CMK (cell line): ENCODE data around the gene TTLL11.
"Not testable (repeated sequence)": the region's sequence is repeated elsewhere in the genome, so short reads cannot be mapped to it uniquely, and the experiment has no call there.

ENCODE experiments used
- DNase-seq: peaks from one replicate; pipeline ENCODE4 v3.0.0-alpha.2; 2010; ENCODE audit warnings: low read depth

TTLL11 gene

GRCh38 chr9:122084026-122084675 lies 9.0 kb downstream of the TTLL11 start:
- DNase-seq: no peak

DNA sequence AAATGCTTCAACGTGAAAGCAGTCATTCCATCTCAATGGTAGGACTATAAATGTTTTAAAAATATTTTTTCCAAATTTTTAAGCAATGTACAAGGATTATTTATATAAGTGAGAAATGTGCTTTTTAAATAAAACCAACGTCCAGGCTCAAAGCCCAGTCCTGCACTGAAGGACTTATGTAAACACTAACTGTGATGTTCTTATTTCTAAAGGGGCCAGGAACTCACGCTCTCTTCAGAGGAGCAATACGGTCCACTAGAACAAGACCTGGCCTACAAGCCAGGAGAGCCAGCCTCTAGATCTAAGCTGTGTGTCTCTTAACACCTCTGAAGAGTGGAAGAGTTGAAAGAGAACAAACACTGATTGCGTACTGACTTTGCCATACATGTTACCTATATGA lies 12.1 kb downstream of the TTLL11 start:
- DNase-seq: no peak

DNA sequence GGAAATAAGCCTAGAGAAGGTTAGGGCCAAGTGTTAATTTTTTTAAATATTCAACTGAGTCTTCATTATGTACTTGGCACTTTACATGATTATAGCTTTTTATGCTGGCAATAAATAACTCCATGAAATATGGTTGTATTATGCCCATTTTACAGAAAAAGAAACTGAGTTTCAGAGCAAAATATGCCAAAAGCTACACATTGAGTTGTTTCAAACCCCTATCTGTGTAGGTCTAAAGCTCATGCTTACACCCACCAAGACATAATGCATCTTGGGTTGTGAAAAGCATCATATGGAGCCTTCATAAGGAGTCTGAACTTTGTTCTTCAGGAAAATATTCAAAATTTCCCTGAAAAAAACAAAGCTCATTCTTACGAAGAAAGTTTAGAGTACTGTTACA lies 14.6 kb downstream of the TTLL11 start:
- DNase-seq: no peak

GRCh38 chr9:122076773-122077172 lies 16.3 kb downstream of the TTLL11 start:
- DNase-seq: no peak

DNA sequence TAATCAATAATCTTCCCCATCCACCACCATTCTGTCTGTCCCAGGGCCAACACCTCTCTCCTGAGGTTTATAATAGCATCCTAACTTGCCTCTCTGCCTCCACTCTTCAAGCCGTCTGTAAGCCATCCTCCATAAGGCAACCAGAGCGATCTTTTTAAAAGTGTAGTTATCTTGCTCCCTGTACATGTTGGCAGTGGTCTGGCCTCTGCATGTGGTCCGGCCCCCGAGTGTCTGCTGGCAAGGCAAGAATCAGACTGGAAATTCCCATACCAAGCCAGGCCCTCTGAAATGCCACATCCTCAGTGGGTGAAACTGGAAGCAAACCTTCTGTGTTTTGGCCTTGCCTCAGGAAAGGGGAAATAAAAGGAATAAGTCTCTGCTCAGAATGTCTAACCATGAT lies 17.0 kb downstream of the TTLL11 start:
- DNase-seq: no peak

DNA sequence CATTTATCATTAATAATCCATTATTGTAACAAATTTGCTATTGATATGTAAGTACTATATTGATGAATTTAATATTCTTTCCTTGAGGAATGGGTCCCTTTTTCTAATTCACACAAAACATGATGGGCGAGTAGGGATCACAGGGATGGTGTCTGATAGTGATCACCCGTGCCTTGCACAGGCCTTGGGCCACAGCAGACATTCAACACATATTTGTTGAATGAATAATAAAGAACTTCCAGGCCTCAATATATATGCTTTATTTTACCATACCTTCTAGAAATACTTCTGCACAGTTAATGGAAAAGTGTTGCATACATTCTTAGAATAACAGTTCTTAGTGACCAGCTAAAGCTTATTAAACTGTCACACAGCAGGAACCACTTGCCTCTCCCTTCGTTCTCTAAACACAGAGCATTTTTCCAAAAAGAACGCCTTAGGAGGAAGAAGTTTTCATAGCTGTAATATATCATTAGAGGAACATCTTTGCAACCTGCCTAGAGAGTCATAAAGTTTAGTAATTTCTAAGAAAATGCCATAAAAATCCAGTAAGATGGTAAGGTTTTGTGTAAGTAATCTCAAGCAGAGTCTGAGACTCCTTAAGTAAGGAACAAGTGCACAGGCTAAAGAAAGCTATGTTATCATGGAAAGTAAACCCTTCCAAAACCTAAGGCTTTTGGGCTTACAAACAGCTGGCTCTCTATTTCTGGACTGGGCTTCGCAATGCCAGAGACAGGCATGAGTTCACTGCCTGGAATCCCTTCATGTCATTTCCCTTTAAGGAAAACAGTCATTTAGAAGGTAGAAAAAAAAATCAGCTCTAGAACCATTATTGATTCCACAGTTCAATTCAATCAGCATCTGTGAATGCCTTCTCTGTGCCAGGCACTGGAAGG lies 17.7 kb downstream of the TTLL11 start:
- no peak for DNase-seq

- no peak for DNase-seq
Measured at GRCh38 chr9:122071715-122072114, 21.4 kb downstream of the TTLL11 start.

- DNase-seq: no peak
Measured at GRCh38 chr9:122070728-122071515, 22.2 kb downstream of the TTLL11 start.

DNA sequence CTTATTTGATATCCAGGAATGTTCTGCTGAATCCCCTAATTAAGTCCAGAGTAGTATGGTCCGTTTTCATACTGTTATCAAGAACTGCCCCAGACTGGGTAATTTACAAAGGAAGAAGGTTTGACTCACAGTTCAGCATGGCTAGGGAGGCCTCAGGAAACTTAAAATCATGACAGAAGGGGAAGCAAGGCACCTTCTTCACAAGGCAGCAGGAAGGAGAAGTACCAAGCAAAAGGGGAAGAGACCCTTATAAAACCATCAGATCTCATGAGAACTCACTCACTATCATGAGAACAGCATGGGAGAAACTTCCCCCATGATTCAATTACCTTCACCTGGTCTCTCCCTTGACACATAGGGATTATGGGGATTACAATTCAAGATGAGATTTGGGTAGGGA lies 26.4 kb downstream of the TTLL11 start:
- DNase-seq: not testable (repeated sequence)

DNA sequence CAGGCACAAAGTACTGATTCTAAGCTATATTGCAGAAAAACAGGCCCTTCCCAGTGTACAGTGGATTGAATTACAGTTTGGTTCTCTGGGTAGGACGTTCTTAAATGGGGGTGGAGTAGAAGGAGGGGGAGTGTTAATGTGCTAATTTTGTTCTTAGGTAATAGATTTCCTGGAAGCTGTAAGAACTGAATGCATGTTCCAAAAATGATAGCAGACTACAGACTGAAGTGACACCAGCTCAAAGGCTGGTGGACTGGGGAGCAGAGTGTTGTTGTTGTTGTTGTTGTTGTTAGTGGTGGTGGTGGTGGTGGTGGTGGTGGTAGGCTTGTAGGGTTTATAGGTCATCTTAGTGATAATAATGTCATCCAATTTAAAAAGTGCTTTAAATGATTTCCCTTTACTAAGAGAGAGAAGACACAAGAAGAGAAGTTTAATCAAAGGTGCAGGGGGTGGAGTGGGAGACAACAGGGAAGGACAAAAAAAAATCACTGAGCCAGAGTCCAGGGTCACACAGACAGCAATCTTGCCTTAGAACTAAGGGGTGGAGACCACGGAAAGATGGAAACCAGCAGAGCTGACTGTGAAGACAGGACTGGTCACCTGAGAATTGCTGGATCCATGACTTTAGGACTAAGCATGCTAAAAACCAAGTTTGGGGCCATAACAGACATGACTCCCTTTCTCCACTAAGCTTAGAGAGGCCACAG lies 27.0 kb downstream of the TTLL11 start:
- DNase-seq: no peak

GRCh38 chr9:122060481-122060880 lies 32.6 kb downstream of the TTLL11 start:
- no peak for DNase-seq

GRCh38 chr9:122059955-122060324 lies 33.2 kb downstream of the TTLL11 start:
- DNase-seq: no peak

DNA sequence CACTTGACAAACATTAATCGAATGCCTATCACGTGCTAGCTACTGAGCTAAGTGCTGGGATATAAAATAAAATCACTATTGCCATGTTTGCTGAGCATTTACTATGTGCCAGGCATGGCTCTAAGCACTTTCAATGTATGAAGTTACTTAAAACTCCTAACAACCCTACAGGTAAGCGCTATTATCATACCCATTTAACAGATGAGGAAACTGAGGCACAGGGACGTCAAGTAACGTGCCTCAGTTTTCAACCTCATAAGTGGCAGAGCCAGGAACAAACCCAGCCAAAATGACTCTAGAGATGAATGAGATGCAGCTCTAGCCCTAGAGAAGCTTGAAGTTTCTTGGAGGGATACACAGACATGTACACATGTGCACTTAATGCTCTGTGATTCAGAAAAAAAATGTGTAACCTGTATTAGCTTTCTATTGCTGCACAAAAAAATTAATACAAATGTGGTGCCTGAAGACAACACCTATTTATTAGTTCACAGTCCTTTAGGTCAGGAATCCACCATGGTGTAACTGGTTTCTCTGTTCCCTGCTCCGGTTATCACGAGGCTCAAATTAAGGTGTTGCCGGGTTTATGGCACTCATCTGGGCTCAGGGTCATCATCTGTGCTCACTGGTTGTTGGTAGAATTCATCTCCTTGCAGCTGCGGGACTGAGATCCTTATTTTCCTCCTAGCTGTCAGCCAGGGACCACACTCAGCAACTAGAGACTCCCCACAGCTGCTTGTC lies 33.7 kb downstream of the TTLL11 start:
- DNase-seq: no peak

- no peak for DNase-seq
Measured at GRCh38 chr9:122058709-122059108, 34.4 kb downstream of the TTLL11 start.

DNA sequence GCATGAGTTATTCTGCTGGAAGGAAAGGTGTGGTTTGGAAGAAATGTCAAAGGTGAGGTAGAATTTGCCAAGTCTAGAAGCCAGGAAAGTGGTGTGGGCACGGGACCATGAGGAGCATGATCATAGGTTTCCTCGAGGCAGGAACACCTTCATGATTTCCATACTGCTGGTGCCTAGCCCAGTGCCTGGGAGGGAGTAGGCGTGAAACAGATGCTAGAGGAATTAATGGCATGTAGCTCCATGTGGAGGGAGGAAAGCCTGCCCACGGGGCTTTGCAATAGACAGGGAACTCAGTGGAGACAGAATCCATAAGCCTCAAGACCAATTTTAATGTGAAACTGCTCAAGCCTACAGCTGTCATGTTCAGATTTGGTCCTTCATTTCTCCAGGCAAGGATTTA lies 35.1 kb downstream of the TTLL11 start:
- DNase-seq: no peak

DNA sequence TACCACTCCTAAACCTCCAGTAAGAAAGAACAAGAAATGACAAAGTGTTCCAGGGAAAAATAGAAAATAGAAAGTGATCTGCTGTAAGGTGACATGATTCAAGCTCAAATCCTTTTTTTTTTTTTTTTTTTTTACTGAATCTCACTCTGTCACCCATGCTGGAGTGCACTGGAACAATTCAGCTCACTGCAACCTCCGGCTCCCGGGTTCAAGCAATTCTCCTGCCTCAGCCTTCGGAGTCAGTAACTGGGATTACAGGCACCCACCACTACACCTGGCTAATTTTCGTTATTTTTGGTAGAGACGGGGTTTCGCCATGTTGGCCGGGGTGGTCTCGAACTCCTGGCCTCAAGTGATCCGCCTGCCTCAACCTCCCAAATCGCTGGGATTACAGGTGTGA lies 35.9 kb downstream of the TTLL11 start:
- no peak for DNase-seq

DNA sequence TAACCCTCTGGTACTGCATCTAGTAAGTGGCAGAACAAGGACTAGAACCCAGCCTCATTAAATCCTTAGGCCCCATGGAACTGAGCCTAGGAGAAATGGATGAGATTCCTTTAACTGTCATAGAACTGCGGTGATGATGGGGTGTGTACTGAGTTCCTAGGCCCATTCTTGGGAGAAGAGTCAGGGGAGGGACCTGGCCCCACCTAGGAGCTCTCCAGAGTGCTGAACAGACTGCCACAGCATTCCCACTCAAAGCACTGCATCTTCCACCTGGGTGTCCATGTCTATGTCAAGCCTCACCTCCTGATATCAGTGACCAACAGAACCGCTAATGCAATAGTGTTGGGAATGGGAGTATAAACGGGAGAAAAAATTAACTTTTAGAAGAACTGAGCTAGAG lies 36.6 kb downstream of the TTLL11 start:
- DNase-seq: no peak

DNA sequence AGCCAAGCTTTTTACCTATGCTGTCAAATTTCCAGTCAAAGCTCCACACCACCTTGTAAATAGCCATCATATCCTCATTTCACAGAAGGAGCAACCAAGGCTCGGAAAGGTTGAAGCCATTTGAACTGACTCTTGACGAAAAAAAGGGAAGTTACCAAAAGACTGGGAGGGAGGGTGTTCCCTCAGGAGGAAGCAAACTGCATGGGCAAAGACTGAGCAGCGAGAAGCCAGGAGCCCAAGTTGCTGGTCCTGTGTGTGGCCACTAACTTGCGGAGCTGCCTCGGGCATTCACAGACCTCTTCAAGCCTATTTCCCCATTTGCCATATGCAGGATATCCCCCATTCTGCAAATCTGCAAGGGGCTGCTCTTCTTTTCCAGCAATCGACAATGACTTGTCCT lies 37.4 kb downstream of the TTLL11 start:
- DNase-seq: no peak

DNA sequence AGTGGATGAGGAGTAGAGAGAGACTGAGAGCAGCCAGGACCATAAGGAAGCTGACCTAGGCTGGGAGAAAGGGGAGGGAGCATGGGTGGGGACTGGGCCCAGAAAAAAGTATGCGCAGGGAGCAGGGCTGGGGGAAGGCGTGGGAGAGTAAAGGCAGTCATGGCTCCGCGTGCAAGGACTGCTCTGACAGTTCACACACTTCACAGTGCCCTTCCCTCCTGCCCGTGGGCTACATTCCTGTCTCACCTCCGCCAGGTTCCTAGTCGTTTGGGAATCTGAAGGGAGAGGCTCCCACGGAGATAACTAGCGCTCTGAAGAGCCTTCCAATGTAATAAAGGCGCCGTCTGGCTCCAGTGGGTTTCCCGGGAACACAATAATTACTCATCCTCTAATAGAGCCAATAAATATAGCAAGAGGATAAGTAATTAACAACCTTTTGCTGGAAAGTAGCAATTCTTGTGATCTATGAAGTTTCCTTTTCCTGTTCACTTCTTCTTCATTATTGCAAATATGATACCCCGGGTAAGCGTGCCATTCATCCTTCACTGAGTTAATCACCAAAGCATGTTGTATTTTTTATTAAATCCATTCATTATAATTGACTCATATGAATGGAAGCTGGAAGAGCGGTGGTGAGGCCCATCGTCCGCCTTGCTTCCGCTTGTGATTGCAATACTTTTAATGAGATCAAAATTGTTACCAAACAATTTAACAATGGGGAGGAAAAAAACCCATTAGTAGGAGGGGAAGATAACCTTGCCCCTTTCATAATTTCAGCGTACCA lies 39.3 kb downstream of the TTLL11 start:
- DNase-seq: no peak

DNA sequence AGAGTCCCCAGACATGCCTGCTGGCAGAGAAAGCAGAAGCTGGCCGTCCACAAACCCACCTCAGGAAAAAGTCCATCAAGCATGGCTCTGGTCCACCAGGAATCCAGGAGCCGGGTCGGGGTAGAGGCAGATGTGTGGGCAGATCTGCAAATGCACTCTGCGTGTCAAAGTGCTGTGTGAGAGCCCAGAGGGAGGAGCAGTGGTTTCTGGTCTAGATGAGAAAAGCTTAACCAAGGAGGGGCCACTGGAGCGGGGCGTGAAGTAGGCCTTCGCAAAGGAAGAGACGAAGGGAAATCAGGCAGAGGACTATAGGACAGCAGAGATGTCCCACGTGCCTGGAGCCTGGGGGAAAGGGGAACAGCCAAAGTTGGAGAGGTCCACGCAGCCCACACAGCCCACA lies 40.0 kb downstream of the TTLL11 start:
- DNase-seq: no peak
